SK-N-SH (cell line): ENCODE data around the gene ITSN1. TPM values are rescaled to one million over a fixed set of nuclear protein-coding genes. Genes with fewer than 3 reads are reported as not detected.

Experiments used
- CTCF ChIA-PET: fragments of 300-600, 350-600 bp; formaldehyde crosslinking; extraction: SDS; loops from one replicate; lab custom pipeline; 2021; lab: Yijun Ruan, JAX
- POLR2A ChIA-PET: fragments of 350-600 bp; sonication (Branson Sonifier 250); formaldehyde crosslinking; extraction: SDS; loops from one replicate; lab custom pipeline; 2020; ENCODE audit warnings: antibody characterized with exemption, inconsistent platforms; lab: Yijun Ruan, JAX
- DNase-seq: peaks from one replicate; pipeline ENCODE4 v3.0.0; 2012
- H2AFZ ChIP-seq: fragments of 200-600 bp; sonication (generic); 2 replicates; pipeline ENCODE4 v1.8.1; 2016; ENCODE audit warnings: antibody characterized with exemption, mild to moderate bottlenecking, low read depth
- H3F3A ChIP-seq: fragments of 200-600 bp; sonication (generic); replicated peaks from 2 replicates; pipeline ENCODE3; 2016; ENCODE audit warnings: antibody characterized with exemption, mild to moderate bottlenecking; ENCODE audit not compliant: insufficient read depth
- H3K27ac ChIP-seq, 2 experiments: fragments of 200-500 bp in 1 of 2; fragments of 200-600 bp in 1 of 2; sonication (Bioruptor generic) in 1 of 2; sonication (generic), shearing (Covaris generic) in 1 of 2; 2 replicates each; pipeline versions ENCODE4 v1.5.1 to v1.6.1; 2014 to 2016; ENCODE audit warnings: low read depth in 2 of 2, inconsistent platforms in 1 of 2, low read length in 1 of 2, mild to moderate bottlenecking in 1 of 2, mixed read lengths in 1 of 2
- H3K27me3 ChIP-seq: fragments of 200-600 bp; sonication (generic), shearing (Covaris generic); 2 replicates; pipeline ENCODE4 v1.6.1; 2016; ENCODE audit warnings: mixed run types; ENCODE audit not compliant: insufficient read depth
- H3K36me3 ChIP-seq, 2 experiments: fragments of 200-500 bp in 1 of 2; fragments of 200-600 bp in 1 of 2; sonication (Bioruptor generic) in 1 of 2; sonication (generic) in 1 of 2; replicated peaks in 1 of 2; 2 replicates each; pipeline versions ENCODE3 to v1.5.1; 2014 to 2016; ENCODE audit warnings: low read length in 1 of 2, mild to moderate bottlenecking in 1 of 2; ENCODE audit not compliant: insufficient read depth in 2 of 2, control insufficient read depth in 1 of 2
- H3K4me1 ChIP-seq, 2 experiments: fragments of 200-500 bp in 1 of 2; fragments of 200-600 bp in 1 of 2; sonication (Bioruptor generic) in 1 of 2; sonication (generic), shearing (Covaris generic) in 1 of 2; 2 replicates each; pipeline versions ENCODE4 v1.5.1 to v1.6.1; 2014 to 2016; ENCODE audit warnings: low read depth in 1 of 2, low read length in 1 of 2, mixed run types in 1 of 2; ENCODE audit not compliant: insufficient read depth in 2 of 2, control insufficient read depth in 1 of 2
- H3K4me2 ChIP-seq: fragments of 200-600 bp; sonication (generic), shearing (Covaris generic); 2 replicates; pipeline ENCODE4 v1.6.1; 2017; ENCODE audit warnings: mixed run types
- H3K4me3 ChIP-seq, 2 experiments: fragments of 200-500 bp in 1 of 2; fragments of 200-600 bp in 1 of 2; sonication (Bioruptor generic) in 1 of 2; sonication (generic), shearing (Covaris generic) in 1 of 2; 2 replicates each; pipeline versions ENCODE4 v1.5.1 to v1.8.1; 2014 to 2016; ENCODE audit warnings: low read depth in 2 of 2, inconsistent platforms in 1 of 2, low read length in 1 of 2, mild to moderate bottlenecking in 1 of 2, mixed read lengths in 1 of 2, moderate library complexity in 1 of 2
- H3K79me2 ChIP-seq: fragments of 200-600 bp; sonication (generic); 2 replicates; pipeline ENCODE4 v1.8.1; 2017; ENCODE audit warnings: mild to moderate bottlenecking; ENCODE audit not compliant: insufficient read depth
- H3K9ac ChIP-seq: fragments of 200-600 bp; sonication (generic); 2 replicates; pipeline ENCODE4 v1.6.1; 2017; ENCODE audit warnings: mixed run types
- H3K9me2 ChIP-seq: fragments of 200-600 bp; sonication (generic); 2 replicates; pipeline ENCODE4 v1.6.1; 2017; ENCODE audit warnings: mixed run types
- H3K9me3 ChIP-seq: fragments of 200-600 bp; sonication (generic); 2 replicates; pipeline ENCODE4 v1.6.1; 2017; ENCODE audit warnings: mixed run types, mild to moderate bottlenecking, moderate library complexity
- H4K20me1 ChIP-seq: fragments of 200-600 bp; sonication (generic); 2 replicates; pipeline ENCODE4 v1.6.1; 2017; ENCODE audit warnings: mild to moderate bottlenecking, mixed run types; ENCODE audit not compliant: insufficient read depth
- CHD2 ChIP-seq: fragments of 150-350 bp; IDR thresholded peaks from 2 replicates; pipeline ENCODE4 v1.6.1; 2018; ENCODE audit warnings: low read length; ENCODE audit not compliant: partially characterized antibody
- CTCF ChIP-seq: fragments of 200-600 bp; sonication (generic); IDR thresholded peaks from 2 replicates; pipeline ENCODE4 v1.6.1; 2017; ENCODE audit warnings: antibody characterized with exemption, mild to moderate bottlenecking, moderate library complexity
- ELF1 ChIP-seq: IDR thresholded peaks from 2 replicates; pipeline ENCODE4 v1.4.0; 2012
- EZH2phosphoT487 ChIP-seq: fragments of 200-600 bp; sonication (generic); IDR thresholded peaks from 2 replicates; pipeline ENCODE4 v1.6.1; 2017; ENCODE audit warnings: low read depth, mixed run types, mild to moderate bottlenecking, antibody characterized with exemption, moderate library complexity, borderline replicate concordance
- FOSL2 ChIP-seq: IDR thresholded peaks from 2 replicates; pipeline ENCODE4 v1.4.0; 2012; ENCODE audit warnings: low read depth, mild to moderate bottlenecking, moderate library complexity, borderline replicate concordance
- GABPA ChIP-seq: IDR thresholded peaks from 2 replicates; pipeline ENCODE4 v1.4.0; 2012; ENCODE audit warnings: low read depth, mild to moderate bottlenecking
- GATA2 ChIP-seq: sonication (generic); formaldehyde crosslinking; IDR thresholded peaks from 2 replicates; pipeline ENCODE4 v1.5.0; 2020; ENCODE audit warnings: mild to moderate bottlenecking, missing genetic modification reagents
- MAX ChIP-seq: IDR thresholded peaks from 2 replicates; pipeline ENCODE4 v1.4.0; 2012; ENCODE audit warnings: low read depth
- MEF2A ChIP-seq: IDR thresholded peaks from 2 replicates; pipeline ENCODE4 v1.4.0; 2012; ENCODE audit warnings: low read depth, borderline replicate concordance
- MXI1 ChIP-seq: IDR thresholded peaks from 2 replicates; pipeline ENCODE4 v1.6.1; 2012; ENCODE audit warnings: mild to moderate bottlenecking, low read depth, low read length, improper control_type of control experiment
- NRF1 ChIP-seq: IDR thresholded peaks from 2 replicates; pipeline ENCODE4 v1.6.1; 2012; ENCODE audit warnings: low read depth, mild to moderate bottlenecking, low read length
- REST ChIP-seq: IDR thresholded peaks from 2 replicates; pipeline ENCODE4 v1.6.1; 2012; ENCODE audit warnings: mild to moderate bottlenecking, low read depth, low read length, moderate library complexity
- SMC3 ChIP-seq: IDR thresholded peaks from 2 replicates; pipeline ENCODE4 v1.6.1; 2012; ENCODE audit warnings: low read depth, low read length, improper control_type of control experiment
- TAF1 ChIP-seq: IDR thresholded peaks from 2 replicates; pipeline ENCODE4 v1.6.1; 2012; ENCODE audit warnings: low read depth, mild to moderate bottlenecking, low read length, moderate library complexity, borderline replicate concordance
- TCF12 ChIP-seq: IDR thresholded peaks from 2 replicates; pipeline ENCODE4 v1.4.0; 2012
- USF2 ChIP-seq: fragments of 150-350 bp; IDR thresholded peaks from 2 replicates; pipeline ENCODE4 v1.6.1; 2017; ENCODE audit warnings: antibody characterized with exemption, low read length, low read depth, borderline replicate concordance
- ZBTB33 ChIP-seq: IDR thresholded peaks from 2 replicates; pipeline ENCODE4 v1.4.0; 2012; ENCODE audit warnings: low read depth, borderline replicate concordance
- WGBS: methylation state at CpG from one replicate; pipeline ENCODE4 v1.1.6; 2017; ENCODE audit warnings: low lambda C conversion rate; 5-methylcytosine and 5-hydroxymethylcytosine counted together
- polyA plus RNA-seq, 3 experiments: library from polyadenylated mRNA; depleted of rRNA; stranded (reverse); fragments of >200 nt; gene quantifications; 2 replicates each; pipeline ENCODE4 v1.2.3, GENCODE V29; 2012

ITSN1 gene
- polyA plus RNA-seq, 1 of the 3 experiments (the other 2 are of a cell fraction), result 27.8 TPM

GRCh38 chr21:33884376-33885171 lies 242.3 kb downstream of the ITSN1 start:
- Histone ChIP-seq H3K36me3 (no peaks in the 10 kb centered on the region), H3K4me2 (no peak overlapping the region), H3F3A (no peaks in the 10 kb centered on the region), H2AFZ (no peak overlapping the region), H4K20me1 (no peaks in the 10 kb centered on the region), H3K4me1 (no peaks in the 10 kb centered on the region), H3K9me2 (no peaks in the 10 kb centered on the region), H3K4me3 (no peak overlapping the region), H3K79me2 (no peaks in the 10 kb centered on the region), H3K27ac (no peak overlapping the region), H3K9me3 (no peaks in the 10 kb centered on the region), H3K9ac (no peak overlapping the region), H3K27me3 (no peaks in the 10 kb centered on the region)
- ChIA-PET CTCF (no interaction called here), POLR2A (no interaction called here)
- no peak for TF ChIP-seq ZBTB33
- TF ChIP-seq ELF1, result no peak
- TF ChIP-seq MXI1, result no peak
- no peak for TF ChIP-seq MAX
- TF ChIP-seq GABPA, result no peak
- TF ChIP-seq MEF2A, result no peak
- no peak for TF ChIP-seq GATA2
- no peak for TF ChIP-seq FOSL2
- TF ChIP-seq SMC3, result no peak
- TF ChIP-seq USF2, result no peak
- 86% methylated on average over 20 of the region's 20 CpGs for WGBS
- DNase-seq, result no peak

- Histone ChIP-seq H3K4me1 (no peaks in the 10 kb centered on the region), H2AFZ (no peak overlapping the region), H3K9me3 (no peaks in the 10 kb centered on the region), H3F3A (no peaks in the 10 kb centered on the region), H3K9ac (no peak overlapping the region), H3K9me2 (no peaks in the 10 kb centered on the region), H3K4me3 (no peak overlapping the region), H3K4me2 (no peak overlapping the region), H4K20me1 (no peaks in the 10 kb centered on the region), H3K36me3 (no peaks in the 10 kb centered on the region), H3K27ac (no peak overlapping the region), H3K79me2 (no peaks in the 10 kb centered on the region), H3K27me3 (no peaks in the 10 kb centered on the region)
- DNase-seq, result no peak
- CTCF ChIA-PET, result no interaction called here
- POLR2A ChIA-PET, result no interaction called here
- 78% methylated on average over 7 of the region's 7 CpGs for WGBS
- no peak for TF ChIP-seq USF2
- no peak for TF ChIP-seq NRF1
- TF ChIP-seq TCF12, result no peak
- TF ChIP-seq MXI1, result no peak
- no peak for TF ChIP-seq REST
- no peak for TF ChIP-seq CHD2
- no peak for TF ChIP-seq TAF1
- TF ChIP-seq FOSL2, result no peak
- no peak for TF ChIP-seq EZH2phosphoT487
- no peak for TF ChIP-seq CTCF
These were observed 242.8 kb downstream of the ITSN1 start for GRCh38 chr21:33885172-33885514.
